Psoas muscle (tissue), 8 donors: ENCODE measurements around the gene PHACTR3. TPM values are rescaled to one million over a fixed set of nuclear protein-coding genes. Genes with fewer than 3 reads are reported as not detected.

Source experiments
- ATAC-seq, 4 donors: fragments of 200-7000 bp; cut with Tn5 transposase; one replicate each; pipeline ENCODE4 v1.9.1; 2020; ENCODE audit warnings: moderate library complexity in 3 of 4, mild to moderate bottlenecking in 2 of 4
- DNase-seq, 2 donors: peaks; one replicate each; pipeline ENCODE4 v3.0.0-alpha.2; 2020
- H3K27ac ChIP-seq: fragments of 200-600 bp; one replicate; pipeline ENCODE4 v1.8.0; 2022
- H3K27me3 ChIP-seq, 3 donors: fragments of 200-600 bp in 1 of 3; one replicate each; pipeline versions ENCODE4 v1.6.1 to v1.8.0; 2013 to 2022; ENCODE audit warnings: low read length in 2 of 3, mild to moderate bottlenecking in 2 of 3, moderate library complexity in 1 of 3; ENCODE audit not compliant: insufficient read depth in 3 of 3
- H3K36me3 ChIP-seq, 2 donors: fragments of 200-600 bp in 1 of 2; one replicate each; pipeline versions ENCODE4 v1.6.1 to v1.8.0; 2013 to 2022; ENCODE audit warnings: low read depth in 1 of 2, mild to moderate bottlenecking in 1 of 2, moderate library complexity in 1 of 2; ENCODE audit not compliant: insufficient read depth in 1 of 2
- H3K4me1 ChIP-seq: fragments of 200-600 bp; one replicate; pipeline ENCODE4 v1.8.0; 2022
- H3K4me3 ChIP-seq: fragments of 200-600 bp; one replicate; pipeline ENCODE4 v1.8.0; 2022; ENCODE audit warnings: mild to moderate bottlenecking
- H3K9me3 ChIP-seq: fragments of 200-600 bp; one replicate; pipeline ENCODE4 v1.8.0; 2022
- CTCF ChIP-seq: fragments of 200-600 bp; IDR thresholded peaks from one replicate; pipeline ENCODE4 v1.8.0; 2022; ENCODE audit warnings: antibody characterized with exemption
- WGBS, 3 donors: extraction: QIAGEN DNeasy Blood & Tissue Kit; methylation state at CpG; one replicate each; pipeline versions ENCODE4 v1.1.6 to v1.1.7; 2013; 5-methylcytosine and 5-hydroxymethylcytosine counted together
- intact Hi-C, 2 donors: fragments of 100-400 bp; cut with DNase I; formaldehyde crosslinking; loops; one replicate each; pipeline versions ENCODE4 v1.11.0 to v1.14.2; 2022
- polyA plus RNA-seq, 3 donors: library from polyadenylated mRNA; stranded (reverse); fragments of 200-250 nt; gene quantifications; one replicate each; pipeline ENCODE4 v1.2.3, GENCODE V29; 2013
- total RNA-seq, 4 donors: library from RNA; stranded (reverse); fragmentation: NEBNext Ultra II Directional in 2 of 4; extraction: Animal tissue kit (Norgen Biotek cat#: 25700) in 2 of 4; gene quantifications; one replicate each; pipeline versions ENCODE4 v1.2.1 to v1.2.4, GENCODE V29; 2021 to 2023
- donor health status: healthy with polysubstance abuse.
- donor health status: DM: no; HTN: no; CAD: no; lungs with moderate emphysema.
- donor health status: Bipolar disorder and iron deficiency.
- donor health status: healthy.
- donor health status: DM: yes; HTN: yes; CAD: no.
- donor health status: DM: no; HTN: no; CAD: no.
- donor health status: DM: no; HTN: no; CAD: no.
- donor health status: DM: yes; HTN: yes; CAD: no.

The PHACTR3 gene
- total and polyA plus RNA-seq, 7 donors, result 0.10 to 0.46 (median 0.15) TPM; not detected in 3

GRCh38 chr20:59578436-59579403 lies 25.6 kb upstream of the PHACTR3 start:
- 84 to 87% (median 84%) methylated on average over 18 of the region's 18 CpGs for WGBS, 3 donors
- ATAC-seq, result no peak
- intact Hi-C loops, result no loop called here
- H3K9me3 ChIP-seq, result no peaks in the 10 kb centered on the region
- H3K27me3 ChIP-seq, result peaks cover 0 to 48% (median 14%) of the 10 kb centered on the region in 3 donors
- no peak overlapping the region for H3K27ac ChIP-seq
- no peak for TF ChIP-seq CTCF
- no peaks in the 10 kb centered on the region for H3K36me3 ChIP-seq
- H3K4me1 ChIP-seq, result no peaks in the 10 kb centered on the region
- H3K4me3 ChIP-seq, result no peak overlapping the region
- no peak for DNase-seq

GRCh38 chr20:59579404-59580145 lies 24.8 kb upstream of the PHACTR3 start:
- 68 to 80% (median 80%) methylated on average over 12 of the region's 12 CpGs for WGBS, 3 donors
- Histone ChIP-seq H3K27me3 (peaks cover 0 to 49% (median 14%) of the 10 kb centered on the region in 3 donors), H3K9me3 (no peaks in the 10 kb centered on the region), H3K36me3 (no peaks in the 10 kb centered on the region), H3K4me1 (no peaks in the 10 kb centered on the region), H3K4me3 (no peak overlapping the region), H3K27ac (no peak overlapping the region)
- ATAC-seq (no peak), DNase-seq (no peak)
- no peak for TF ChIP-seq CTCF
- intact Hi-C loops, result no loop called here

GRCh38 chr20:59580146-59580946 lies 24.0 kb upstream of the PHACTR3 start:
- DNase-seq, result no peak
- Histone ChIP-seq H3K27me3 (peaks cover 0 to 49% (median 14%) of the 10 kb centered on the region in 3 donors), H3K9me3 (no peaks in the 10 kb centered on the region), H3K4me3 (no peak overlapping the region), H3K4me1 (no peaks in the 10 kb centered on the region), H3K36me3 (no peaks in the 10 kb centered on the region), H3K27ac (no peak overlapping the region)
- 37 to 38% (median 37%) methylated on average over 8 of the region's 8 CpGs for WGBS, 3 donors
- no peak for TF ChIP-seq CTCF
- ATAC-seq, result no peak
- intact Hi-C loops, result no loop called here

- Histone ChIP-seq H3K27ac (no peak overlapping the region), H3K27me3 (peaks cover 0 to 45% (median 14%) of the 10 kb centered on the region in 3 donors), H3K4me3 (no peak overlapping the region), H3K4me1 (no peaks in the 10 kb centered on the region), H3K36me3 (no peaks in the 10 kb centered on the region), H3K9me3 (no peaks in the 10 kb centered on the region)
- DNase-seq (no peak), ATAC-seq (no peak)
- WGBS, 3 donors, result 63 to 78% (median 68%) methylated on average over 8 to 9 of the region's 9 CpGs
- intact Hi-C loops, result no loop called here
- TF ChIP-seq CTCF, result no peak
Observed at GRCh38 chr20:59580991-59581401, 23.3 kb upstream of the PHACTR3 start.
